WTC11 (cell line): ENCODE results near the gene GRAMD1A. TPM values are rescaled to one million over a fixed set of nuclear protein-coding genes. Genes with fewer than 3 reads are reported as not detected.

Experiments
- ATAC-seq: fragments of 200-7000 bp; cut with Tn5 transposase; 2 replicates; pipeline ENCODE4 v1.10.0; 2021; ENCODE audit warnings: mild to moderate bottlenecking, moderate library complexity
- CTCF ChIA-PET: fragments of 300-600 bp; sonication (Branson Sonifier 250); formaldehyde crosslinking; loops from one replicate; lab custom pipeline; 2021; ENCODE audit warnings: antibody characterized with exemption; lab: Charles Lee
- POLR2A ChIA-PET: fragments of 350-600 bp; sonication (Branson Sonifier 250); formaldehyde crosslinking; loops from one replicate; lab custom pipeline; 2021; ENCODE audit warnings: antibody characterized with exemption; lab: Charles Lee
- DNase-seq: peaks from one replicate; pipeline ENCODE4 v3.0.0; 2021; ENCODE audit warnings: low spot score
- H3K27ac Mint-ChIP-seq: 2 replicates; pipeline ENCODE4 v1.8.0; 2021; ENCODE audit warnings: mixed read lengths
- H3K27me3 Mint-ChIP-seq: 2 replicates; pipeline ENCODE4 v1.8.0; 2021; ENCODE audit warnings: low read depth, mild to moderate bottlenecking, moderate library complexity, mixed read lengths
- H3K36me3 Mint-ChIP-seq: 2 replicates; pipeline ENCODE4 v1.8.0; 2021; ENCODE audit warnings: mixed read lengths
- H3K4me1 Mint-ChIP-seq: 2 replicates; pipeline ENCODE4 v1.8.0; 2022; ENCODE audit warnings: mixed read lengths
- H3K4me3 Mint-ChIP-seq: 2 replicates; pipeline ENCODE4 v1.8.0; 2021; ENCODE audit warnings: mild to moderate bottlenecking, moderate library complexity, mixed read lengths
- H3K9me3 Mint-ChIP-seq: 2 replicates; pipeline ENCODE4 v1.8.0; 2021; ENCODE audit warnings: mixed read lengths
- CREB1 ChIP-seq: sonication (generic); formaldehyde crosslinking; IDR thresholded peaks from 2 replicates; pipeline ENCODE4 v1.8.0; 2023; ENCODE audit warnings: mild to moderate bottlenecking, missing genetic modification reagents
- ELF4 ChIP-seq: sonication (generic); formaldehyde crosslinking; IDR thresholded peaks from 2 replicates; pipeline ENCODE4 v1.8.1; 2022; ENCODE audit warnings: low read depth, mild to moderate bottlenecking, moderate library complexity, missing genetic modification reagents
- ERG ChIP-seq: fragments of 250-450 bp; sonication (Bioruptor Pico); IDR thresholded peaks from 2 replicates; pipeline ENCODE4 v1.8.0; 2021; ENCODE audit warnings: mild to moderate bottlenecking
- JUN ChIP-seq: sonication (generic); formaldehyde crosslinking; IDR thresholded peaks from 2 replicates; pipeline ENCODE4 v1.8.0; 2023; ENCODE audit warnings: mild to moderate bottlenecking, missing genetic modification reagents
- MAX ChIP-seq: sonication (generic); formaldehyde crosslinking; IDR thresholded peaks from 2 replicates; pipeline ENCODE4 v1.8.0; 2022; ENCODE audit warnings: mild to moderate bottlenecking, missing genetic modification reagents
- NFATC4 ChIP-seq: fragments of 250-450 bp; sonication (Bioruptor Pico); IDR thresholded peaks from 2 replicates; pipeline ENCODE4 v1.9.0; 2021; ENCODE audit warnings: mild to moderate bottlenecking
- NFYB ChIP-seq: sonication (generic); formaldehyde crosslinking; conservative IDR thresholded peaks from 2 replicates; pipeline ENCODE4 v1.8.0; 2022; ENCODE audit warnings: low read depth, missing genetic modification reagents
- NR2C2 ChIP-seq: sonication (generic); formaldehyde crosslinking; IDR thresholded peaks from 2 replicates; pipeline ENCODE4 v1.8.0; 2022; ENCODE audit warnings: mild to moderate bottlenecking, missing genetic modification reagents
- NR3C1 ChIP-seq: sonication (generic); formaldehyde crosslinking; conservative IDR thresholded peaks from 2 replicates; pipeline ENCODE4 v1.8.1; 2023; ENCODE audit warnings: low read depth, mild to moderate bottlenecking, missing genetic modification reagents
- RORB ChIP-seq: fragments of 250-450 bp; sonication (Bioruptor Pico); IDR thresholded peaks from 2 replicates; pipeline ENCODE4 v1.9.0; 2021; ENCODE audit warnings: mild to moderate bottlenecking
- SMAD3 ChIP-seq: sonication (generic); formaldehyde crosslinking; IDR thresholded peaks from 2 replicates; pipeline ENCODE4 v1.8.0; 2022; ENCODE audit warnings: missing genetic modification reagents, mild to moderate bottlenecking, borderline replicate concordance
- TEAD4 ChIP-seq: sonication (generic); formaldehyde crosslinking; IDR thresholded peaks from 2 replicates; pipeline ENCODE4 v1.8.0; 2022; ENCODE audit warnings: mild to moderate bottlenecking, missing genetic modification reagents
- ZNF232 ChIP-seq: sonication (generic); formaldehyde crosslinking; IDR thresholded peaks from 2 replicates; pipeline ENCODE4 v1.8.0; 2022; ENCODE audit warnings: mild to moderate bottlenecking, missing genetic modification reagents
- ZNF317 ChIP-seq: sonication (generic); formaldehyde crosslinking; IDR thresholded peaks from 2 replicates; pipeline ENCODE4 v1.8.1; 2023; ENCODE audit warnings: low read depth, mild to moderate bottlenecking, moderate library complexity, missing genetic modification reagents, borderline replicate concordance
- ZNF416 ChIP-seq: fragments of 250-450 bp; sonication (Bioruptor Pico); IDR thresholded peaks from 2 replicates; pipeline ENCODE4 v1.9.0; 2021; ENCODE audit warnings: mild to moderate bottlenecking, inconsistent platforms
- total RNA-seq: library from RNA; stranded (reverse); gene quantifications from 3 replicates; pipeline ENCODE4 v1.2.3, GENCODE V29; 2021
- TF ChIP-seq, protein P1 (sequence below): fragments of 250-450 bp; sonication (Bioruptor Pico); IDR thresholded peaks from 2 replicates; pipeline ENCODE4 v1.9.0; 2021; ENCODE audit warnings: mild to moderate bottlenecking
- TF ChIP-seq, protein P2 (sequence below): sonication (generic); formaldehyde crosslinking; conservative IDR thresholded peaks from 2 replicates; pipeline ENCODE4 v1.8.1; 2023; ENCODE audit warnings: mild to moderate bottlenecking, low read depth, missing genetic modification reagents, moderate library complexity

Gene GRAMD1A
- total RNA-seq, 1 experiment from 2014 or later: 389 TPM

DNA sequence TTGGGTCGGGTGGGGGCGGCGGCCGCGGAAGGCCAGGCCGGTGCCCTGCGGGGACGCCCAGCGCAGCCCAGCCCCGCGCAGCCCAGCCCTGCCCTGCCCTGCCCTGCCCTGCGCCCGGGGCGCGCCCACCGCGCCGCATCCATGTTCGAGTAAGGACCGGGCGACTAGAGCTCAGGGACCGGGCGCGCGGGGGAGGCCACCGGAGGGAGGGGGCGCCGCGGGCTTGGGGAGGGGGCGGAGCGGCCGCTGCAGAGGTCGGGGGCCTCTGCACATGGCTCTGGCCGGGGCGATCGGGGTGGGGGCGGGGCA lies 169 bp downstream of the GRAMD1A start (continued):
- TF ChIP-seq, protein P1, sequence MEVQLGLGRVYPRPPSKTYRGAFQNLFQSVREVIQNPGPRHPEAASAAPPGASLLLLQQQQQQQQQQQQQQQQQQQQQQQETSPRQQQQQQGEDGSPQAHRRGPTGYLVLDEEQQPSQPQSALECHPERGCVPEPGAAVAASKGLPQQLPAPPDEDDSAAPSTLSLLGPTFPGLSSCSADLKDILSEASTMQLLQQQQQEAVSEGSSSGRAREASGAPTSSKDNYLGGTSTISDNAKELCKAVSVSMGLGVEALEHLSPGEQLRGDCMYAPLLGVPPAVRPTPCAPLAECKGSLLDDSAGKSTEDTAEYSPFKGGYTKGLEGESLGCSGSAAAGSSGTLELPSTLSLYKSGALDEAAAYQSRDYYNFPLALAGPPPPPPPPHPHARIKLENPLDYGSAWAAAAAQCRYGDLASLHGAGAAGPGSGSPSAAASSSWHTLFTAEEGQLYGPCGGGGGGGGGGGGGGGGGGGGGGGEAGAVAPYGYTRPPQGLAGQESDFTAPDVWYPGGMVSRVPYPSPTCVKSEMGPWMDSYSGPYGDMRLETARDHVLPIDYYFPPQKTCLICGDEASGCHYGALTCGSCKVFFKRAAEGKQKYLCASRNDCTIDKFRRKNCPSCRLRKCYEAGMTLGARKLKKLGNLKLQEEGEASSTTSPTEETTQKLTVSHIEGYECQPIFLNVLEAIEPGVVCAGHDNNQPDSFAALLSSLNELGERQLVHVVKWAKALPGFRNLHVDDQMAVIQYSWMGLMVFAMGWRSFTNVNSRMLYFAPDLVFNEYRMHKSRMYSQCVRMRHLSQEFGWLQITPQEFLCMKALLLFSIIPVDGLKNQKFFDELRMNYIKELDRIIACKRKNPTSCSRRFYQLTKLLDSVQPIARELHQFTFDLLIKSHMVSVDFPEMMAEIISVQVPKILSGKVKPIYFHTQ (CRISPR knock-in tag): no peak
- TF ChIP-seq, protein P2, sequence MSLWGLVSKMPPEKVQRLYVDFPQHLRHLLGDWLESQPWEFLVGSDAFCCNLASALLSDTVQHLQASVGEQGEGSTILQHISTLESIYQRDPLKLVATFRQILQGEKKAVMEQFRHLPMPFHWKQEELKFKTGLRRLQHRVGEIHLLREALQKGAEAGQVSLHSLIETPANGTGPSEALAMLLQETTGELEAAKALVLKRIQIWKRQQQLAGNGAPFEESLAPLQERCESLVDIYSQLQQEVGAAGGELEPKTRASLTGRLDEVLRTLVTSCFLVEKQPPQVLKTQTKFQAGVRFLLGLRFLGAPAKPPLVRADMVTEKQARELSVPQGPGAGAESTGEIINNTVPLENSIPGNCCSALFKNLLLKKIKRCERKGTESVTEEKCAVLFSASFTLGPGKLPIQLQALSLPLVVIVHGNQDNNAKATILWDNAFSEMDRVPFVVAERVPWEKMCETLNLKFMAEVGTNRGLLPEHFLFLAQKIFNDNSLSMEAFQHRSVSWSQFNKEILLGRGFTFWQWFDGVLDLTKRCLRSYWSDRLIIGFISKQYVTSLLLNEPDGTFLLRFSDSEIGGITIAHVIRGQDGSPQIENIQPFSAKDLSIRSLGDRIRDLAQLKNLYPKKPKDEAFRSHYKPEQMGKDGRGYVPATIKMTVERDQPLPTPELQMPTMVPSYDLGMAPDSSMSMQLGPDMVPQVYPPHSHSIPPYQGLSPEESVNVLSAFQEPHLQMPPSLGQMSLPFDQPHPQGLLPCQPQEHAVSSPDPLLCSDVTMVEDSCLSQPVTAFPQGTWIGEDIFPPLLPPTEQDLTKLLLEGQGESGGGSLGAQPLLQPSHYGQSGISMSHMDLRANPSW: no peak
- no peak for TF ChIP-seq NFATC4

DNA sequence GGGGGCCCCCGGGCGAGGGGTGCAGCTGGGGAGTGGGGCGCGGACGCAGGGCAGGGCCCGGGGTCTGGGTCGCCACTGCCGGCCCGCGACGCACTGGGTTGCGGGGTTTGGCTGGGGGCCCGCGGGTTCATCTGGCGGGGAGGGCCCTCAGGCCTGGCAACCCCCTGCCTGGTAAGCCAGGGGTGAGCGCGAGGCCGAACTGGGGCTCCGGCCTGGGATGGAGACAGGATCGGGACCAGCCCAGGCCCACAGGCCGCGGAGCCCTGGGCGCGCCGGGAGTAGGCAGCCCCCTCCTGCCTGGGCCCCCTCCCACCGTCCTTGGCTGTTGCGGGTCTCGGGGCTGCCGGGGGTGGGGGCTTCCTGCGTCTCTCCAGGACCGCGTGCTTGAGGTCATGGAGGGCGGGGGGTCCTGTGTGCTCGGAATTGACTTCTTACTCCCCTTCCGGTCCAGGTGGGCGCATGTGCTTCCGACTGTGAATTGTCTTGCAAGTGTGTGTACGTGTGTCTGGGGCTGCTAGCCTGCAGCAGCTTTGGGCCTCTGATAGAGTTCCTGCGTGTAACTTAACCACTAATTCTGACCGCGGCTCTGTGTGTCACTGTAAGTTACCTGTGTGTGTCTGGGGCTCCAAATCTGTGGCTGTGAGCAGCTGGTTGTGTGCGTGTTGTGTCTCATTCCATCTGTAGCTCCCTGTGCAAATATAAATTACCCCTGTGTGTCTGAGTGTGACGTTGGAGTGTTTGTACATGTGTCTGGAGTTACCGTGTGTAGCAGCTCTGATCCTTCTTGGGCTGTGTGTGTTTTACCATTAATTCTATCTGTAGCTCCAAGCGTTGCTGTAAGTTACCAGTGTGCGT lies 751 bp downstream of the GRAMD1A start:
- Mint-ChIP-seq H3K36me3 (peaks cover 30% of the 10 kb centered on the region), H3K4me3 (peak overlapping the region; percentile 100), H3K4me1 (peaks cover 63% of the 10 kb centered on the region), H3K27ac (peak overlapping the region; percentile 98), H3K27me3 (no peaks in the 10 kb centered on the region), H3K9me3 (no peaks in the 10 kb centered on the region)
- peak; percentile 43 for DNase-seq
- no peak for ATAC-seq
- TF ChIP-seq TEAD4 (CRISPR knock-in tag) (no peak), CREB1 (no peak), MAX (CRISPR knock-in tag) (peak; percentile 66; the same call in 1 of the 2 replicates), ZNF232 (CRISPR knock-in tag) (0 out of 2 replicates have a peak, but pooled peaks have one; percentile 55), ZNF317 (CRISPR knock-in tag) (no peak), SMAD3 (CRISPR knock-in tag) (no peak; the same call in 1 of the 2 replicates), NFYB (CRISPR knock-in tag) (no peak), JUN (CRISPR knock-in tag) (peak; percentile 20; the same call in 1 of the 2 replicates)
- ChIA-PET CTCF (interaction anchor here (0.9 to 4.0 kb wide), 8 partner anchors 12 to 162 kb away, joined by 3 to 17 read pairs (median 6); no protein-coding TSS in a partner anchor), POLR2A (interaction anchor here (1.5 kb wide), 1 partner anchor 162 kb away, joined by 3 read pairs; no protein-coding TSS in a partner anchor)

- Mint-ChIP-seq H3K9me3 (no peaks in the 10 kb centered on the region), H3K27ac (peak overlapping the region; percentile 93), H3K4me3 (peak overlapping the region; percentile 100), H3K4me1 (peaks cover 60% of the 10 kb centered on the region), H3K27me3 (no peaks in the 10 kb centered on the region), H3K36me3 (peaks cover 42% of the 10 kb centered on the region)
- no peak for TF ChIP-seq ZNF232 (CRISPR knock-in tag)
- TF ChIP-seq NR2C2: no peak
- TF ChIP-seq ERG: no peak
- no peak for TF ChIP-seq ELF4
- TF ChIP-seq ZNF416 (CRISPR knock-in tag): no peak
- TF ChIP-seq NR3C1 (CRISPR knock-in tag): no peak
- TF ChIP-seq RORB (CRISPR knock-in tag): no peak
- POLR2A ChIA-PET: no interaction called here
- DNase-seq (no peak), ATAC-seq (no peak)
- CTCF ChIA-PET: interaction anchor here (1.3 to 4.0 kb wide), 4 partner anchors 28 to 164 kb away, joined by 3 to 15 read pairs (median 5); no protein-coding TSS in a partner anchor
Observed at GRCh38 chr19:35002037-35002535, 2.0 kb downstream of the GRAMD1A start.
